ENCODE measurements around the gene GNG7.
"Not testable (repeated sequence)": the region's sequence is repeated elsewhere in the genome, so short reads cannot be mapped to it uniquely, and the experiment has no call there.

The GNG7 gene

GRCh38 chr19:2484178-2484937 is 218.1 kb downstream of the GNG7 start:
- no peak for DNase-seq (ENCODE audit: low spot score)

- DNase-seq (ENCODE audit: low spot score), result no peak
Observed at GRCh38 chr19:2483484-2484151, 218.9 kb downstream of the GNG7 start.

- no peak for DNase-seq (ENCODE audit: low spot score)
Observed at GRCh38 chr19:2483084-2483483, 219.4 kb downstream of the GNG7 start.

- DNase-seq (ENCODE audit: low spot score), result no peak
Observed at GRCh38 chr19:2482354-2483038, 220.0 kb downstream of the GNG7 start.

GRCh38 chr19:2481466-2481865 is 221.0 kb downstream of the GNG7 start:
- DNase-seq (ENCODE audit: low spot score), result no peak

GRCh38 chr19:2479556-2480194 is 222.8 kb downstream of the GNG7 start:
- no peak for DNase-seq (ENCODE audit: low spot score)

GRCh38 chr19:2478756-2479555 is 223.5 kb downstream of the GNG7 start:
- no peak for DNase-seq (ENCODE audit: low spot score)

GRCh38 chr19:2478278-2478755 is 224.2 kb downstream of the GNG7 start:
- no peak for DNase-seq (ENCODE audit: low spot score)

GRCh38 chr19:2477732-2478191 is 224.7 kb downstream of the GNG7 start:
- DNase-seq (ENCODE audit: low spot score), result no peak

GRCh38 chr19:2477141-2477710 is 225.3 kb downstream of the GNG7 start:
- no peak for DNase-seq (ENCODE audit: low spot score)

- no peak for DNase-seq (ENCODE audit: low spot score)
Observed at GRCh38 chr19:2476451-2477140, 225.9 kb downstream of the GNG7 start.

GRCh38 chr19:2475702-2476450 is 226.6 kb downstream of the GNG7 start, which contains the start of gene GADD45B:
GADD45B (plus strand) TSS chr19:2476127; CDS start chr19:2476359, 232 bp downstream.
- peak; percentile 85 for DNase-seq (ENCODE audit: low spot score)

GRCh38 chr19:2475018-2475701 is 227.3 kb downstream of the GNG7 start:
- no peak for DNase-seq (ENCODE audit: low spot score)

GRCh38 chr19:2474232-2475017 is 228.1 kb downstream of the GNG7 start:
- peak; percentile 67 for DNase-seq (ENCODE audit: low spot score)

GRCh38 chr19:2469915-2470200 is 232.6 kb downstream of the GNG7 start:
- not testable (repeated sequence) for DNase-seq (ENCODE audit: low spot score)

- no peak for DNase-seq (ENCODE audit: low spot score)
Observed at GRCh38 chr19:2469102-2469914, 233.2 kb downstream of the GNG7 start.

- DNase-seq (ENCODE audit: low spot score), result no peak
Observed at GRCh38 chr19:2468596-2468995, 233.9 kb downstream of the GNG7 start.

Measured in SK-N-DZ (cell line).